CD1c-positive myeloid dendritic cell (primary cell): ENCODE results near the gene MKS1.

Experiments
- DNase-seq: peaks from one replicate; pipeline ENCODE4 v3.0.0-alpha.2; 2016; ENCODE audit errors: extremely low spot score

The MKS1 gene

GRCh38 chr17:58204796-58205195 is 14.3 kb downstream of the MKS1 start:
- no peak for DNase-seq

- no peak for DNase-seq
Observed at GRCh38 chr17:58202859-58203258, 16.2 kb downstream of the MKS1 start.

GRCh38 chr17:58200024-58200633 is 18.9 kb downstream of the MKS1 start:
- peak; percentile 76 for DNase-seq

- DNase-seq = no peak
Observed at GRCh38 chr17:58196610-58197009, 22.4 kb downstream of the MKS1 start.

GRCh38 chr17:58195518-58196123 is 23.4 kb downstream of the MKS1 start:
- DNase-seq = no peak

GRCh38 chr17:58193641-58194255 is 25.3 kb downstream of the MKS1 start:
- DNase-seq = no peak

GRCh38 chr17:58192612-58193011 is 26.4 kb downstream of the MKS1 start, which contains the start of gene EPX:
TSS of gene EPX (plus strand) at chr17:58192726. CDS start at chr17:58192847, 121 bp downstream.
- DNase-seq = no peak

GRCh38 chr17:58191241-58191896 is 27.7 kb downstream of the MKS1 start:
- no peak for DNase-seq

- DNase-seq = peak; percentile 20
Observed at GRCh38 chr17:58189436-58190146, 29.5 kb downstream of the MKS1 start.

- no peak for DNase-seq
Observed at GRCh38 chr17:58187675-58188074, 31.4 kb downstream of the MKS1 start.

- no peak for DNase-seq
Observed at GRCh38 chr17:58187063-58187462, 32.0 kb downstream of the MKS1 start.

GRCh38 chr17:58186591-58186990 is 32.5 kb downstream of the MKS1 start:
- no peak for DNase-seq

- no peak for DNase-seq
Observed at GRCh38 chr17:58184986-58185761, 33.9 kb downstream of the MKS1 start.

GRCh38 chr17:58184308-58184985 is 34.6 kb downstream of the MKS1 start:
- DNase-seq = no peak

GRCh38 chr17:58183514-58183913 is 35.5 kb downstream of the MKS1 start:
- no peak for DNase-seq

GRCh38 chr17:58181796-58182195 is 37.3 kb downstream of the MKS1 start:
- DNase-seq = no peak

GRCh38 chr17:58176200-58176599 is 42.9 kb downstream of the MKS1 start:
- DNase-seq = no peak

- no peak for DNase-seq
Observed at GRCh38 chr17:58174871-58175270, 44.2 kb downstream of the MKS1 start.

- peak; percentile 34 for DNase-seq
Observed at GRCh38 chr17:58172369-58173071, 46.5 kb downstream of the MKS1 start.

- DNase-seq = no peak
Observed at GRCh38 chr17:58170622-58171021, 48.4 kb downstream of the MKS1 start.
